B cell (primary cell): Measurements from ENCODE around the gene CRB1. TPM values are rescaled to one million over a fixed set of nuclear protein-coding genes. Genes with fewer than 3 reads are reported as not detected.

Source experiments
- ATAC-seq: fragments of 200-7000 bp; cut with Tn5 transposase; one replicate; pipeline ENCODE4 v1.10.0; 2021; ENCODE audit warnings: low read depth, mild to moderate bottlenecking, moderate number of reproducible peaks, moderate library complexity
- CTCF ChIA-PET: fragments of 350-600 bp; sonication (Branson Sonifier 250); formaldehyde crosslinking; loops from one replicate; lab custom pipeline; 2021; ENCODE audit warnings: antibody characterized with exemption, inconsistent platforms; lab: Charles Lee
- POLR2A ChIA-PET: fragments of 350-600 bp; sonication (Branson Sonifier 250); formaldehyde crosslinking; loops from one replicate; lab custom pipeline; 2021; ENCODE audit warnings: antibody characterized with exemption; lab: Charles Lee
- DNase-seq: peaks from one replicate; pipeline ENCODE4 v3.0.0; 2013
- H2AFZ ChIP-seq: 2 replicates; pipeline ENCODE4 v1.6.1; 2012; ENCODE audit warnings: mild to moderate bottlenecking, low read depth, low read length; ENCODE audit not compliant: insufficient read depth, poor library complexity, severe bottlenecking
- H3K27ac ChIP-seq, 2 donors: 1 replicate in 1 of 2; 2 replicates in 1 of 2; pipeline ENCODE4 v1.5.1; 2012 to 2013; ENCODE audit warnings: low read length in 2 of 2, mild to moderate bottlenecking in 2 of 2, moderate library complexity in 1 of 2
- H3K27me3 ChIP-seq, 4 experiments: fragments of 200-600 bp in 1 of 4; sonication (generic) in 1 of 4; replicated peaks in 1 of 4; 1 replicate in 2 of 4; 2 replicates in 2 of 4; pipeline versions ENCODE4 v1.6.1 to v1.7.0; 2013 to 2016; ENCODE audit warnings: low read length in 3 of 4, mild to moderate bottlenecking in 2 of 4, mixed read lengths in 1 of 4, moderate library complexity in 1 of 4; ENCODE audit not compliant: insufficient read depth in 4 of 4, control insufficient read depth in 3 of 4; ENCODE audit errors: control extremely low read depth in 1 of 4
- H3K36me3 ChIP-seq, 2 experiments: replicated peaks in 1 of 2; 1 replicate in 1 of 2; 2 replicates in 1 of 2; pipeline versions ENCODE4 v1.6.1 to v1.7.1; 2013; ENCODE audit warnings: low read length in 1 of 2; ENCODE audit not compliant: insufficient read depth in 2 of 2, control insufficient read depth in 1 of 2; ENCODE audit errors: control extremely low read depth in 1 of 2, extremely low read depth in 1 of 2
- H3K4me1 ChIP-seq, 2 donors: fragments of 200-600 bp in 1 of 2; sonication (generic) in 1 of 2; 1 replicate in 1 of 2; 2 replicates in 1 of 2; pipeline versions ENCODE4 v1.5.1 to v1.6.1; 2013 to 2017; ENCODE audit warnings: low read length in 2 of 2; ENCODE audit not compliant: control insufficient read depth in 2 of 2, insufficient read depth in 2 of 2
- H3K4me2 ChIP-seq: replicated peaks from 2 replicates; pipeline ENCODE3; 2012; ENCODE audit warnings: mild to moderate bottlenecking, low read depth, low read length; ENCODE audit not compliant: poor library complexity, severe bottlenecking
- H3K4me3 ChIP-seq, 5 experiments: fragments of 200-600 bp in 1 of 5; sonication (generic) in 1 of 5; 1 replicate in 3 of 5; 2 replicates in 2 of 5; pipeline versions ENCODE4 v1.5.1 to v1.7.0; 2011 to 2016; ENCODE audit warnings: low read length in 4 of 5, mild to moderate bottlenecking in 4 of 5, low read depth in 2 of 5, control low read depth in 1 of 5, moderate library complexity in 1 of 5; ENCODE audit not compliant: insufficient read depth in 1 of 5; ENCODE audit errors: control extremely low read depth in 1 of 5, extremely low read depth in 1 of 5
- H3K79me2 ChIP-seq: fragments of 200-600 bp; sonication (generic); one replicate; pipeline ENCODE4 v1.6.0; 2016; ENCODE audit warnings: low read length; ENCODE audit not compliant: control insufficient read depth, insufficient read depth
- H3K9ac ChIP-seq: fragments of 200-600 bp; sonication (generic); 2 replicates; pipeline ENCODE4 v1.6.1; 2017; ENCODE audit warnings: mild to moderate bottlenecking, low read length, moderate library complexity
- H3K9me3 ChIP-seq, 3 donors: one replicate each; pipeline versions ENCODE4 v1.6.1 to v1.7.1; 2013; ENCODE audit warnings: low read length in 2 of 3; ENCODE audit not compliant: control insufficient read depth in 2 of 3, insufficient read depth in 1 of 3; ENCODE audit errors: control extremely low read depth in 1 of 3
- H4K20me1 ChIP-seq: 2 replicates; pipeline ENCODE4 v1.6.0; 2012; ENCODE audit warnings: mild to moderate bottlenecking, low read length; ENCODE audit not compliant: insufficient read depth, control insufficient read depth, poor library complexity, severe bottlenecking
- H3K27ac Mint-ChIP-seq: one replicate; pipeline ENCODE4 v1.8.0; 2021; ENCODE audit warnings: mixed read lengths
- H3K27me3 Mint-ChIP-seq: one replicate; pipeline ENCODE4 v1.8.0; 2021; ENCODE audit warnings: mixed read lengths
- H3K4me1 Mint-ChIP-seq: one replicate; pipeline ENCODE4 v1.8.0; 2021; ENCODE audit warnings: mixed read lengths
- H3K4me3 Mint-ChIP-seq: one replicate; pipeline ENCODE4 v1.8.0; 2021; ENCODE audit warnings: mixed read lengths
- H3K9me3 Mint-ChIP-seq: one replicate; pipeline ENCODE4 v1.8.0; 2022; ENCODE audit warnings: mixed read lengths; ENCODE audit not compliant: insufficient read depth
- EZH2 ChIP-seq: IDR thresholded peaks from 2 replicates; pipeline ENCODE4 v1.6.1; 2012; ENCODE audit warnings: borderline replicate concordance, low read depth, mild to moderate bottlenecking, moderate library complexity, low read length; ENCODE audit not compliant: insufficient read depth, poor library complexity, severe bottlenecking
- WGBS: methylation state at CpG from one replicate; pipeline ENCODE4 v1.1.5; 2013; ENCODE audit warnings: missing lambda C conversion rate; ENCODE audit not compliant: insufficient coverage; 5-methylcytosine and 5-hydroxymethylcytosine counted together
- intact Hi-C: fragments of 100-400 bp; cut with micrococcal nuclease; formaldehyde crosslinking; loops from one replicate; pipeline ENCODE4 v1.10.0; 2022
- polyA plus RNA-seq: library from polyadenylated mRNA; depleted of rRNA; stranded (reverse); fragments of >200 nt; gene quantifications from 2 replicates; pipeline ENCODE4 v1.2.3, GENCODE V29; 2012
- total RNA-seq, 2 donors: library from RNA; stranded (reverse); fragments of 120-200 nt in 1 of 2; gene quantifications; 1 replicate in 1 of 2; 2 replicates in 1 of 2; pipeline versions ENCODE4 v1.2.3 to v1.2.4, GENCODE V29; 2013 to 2022
- TF ChIP-seq, protein P1 (sequence below): fragments of 200-600 bp; IDR thresholded peaks from one replicate; pipeline ENCODE4 v1.8.0; 2022; ENCODE audit warnings: antibody characterized with exemption, mild to moderate bottlenecking

The CRB1 gene
- total and polyA plus RNA-seq, 2 donors (not counting 1 experiment from before 2014, with no cell fraction given) = 0.15 TPM; not detected in 1

DNA sequence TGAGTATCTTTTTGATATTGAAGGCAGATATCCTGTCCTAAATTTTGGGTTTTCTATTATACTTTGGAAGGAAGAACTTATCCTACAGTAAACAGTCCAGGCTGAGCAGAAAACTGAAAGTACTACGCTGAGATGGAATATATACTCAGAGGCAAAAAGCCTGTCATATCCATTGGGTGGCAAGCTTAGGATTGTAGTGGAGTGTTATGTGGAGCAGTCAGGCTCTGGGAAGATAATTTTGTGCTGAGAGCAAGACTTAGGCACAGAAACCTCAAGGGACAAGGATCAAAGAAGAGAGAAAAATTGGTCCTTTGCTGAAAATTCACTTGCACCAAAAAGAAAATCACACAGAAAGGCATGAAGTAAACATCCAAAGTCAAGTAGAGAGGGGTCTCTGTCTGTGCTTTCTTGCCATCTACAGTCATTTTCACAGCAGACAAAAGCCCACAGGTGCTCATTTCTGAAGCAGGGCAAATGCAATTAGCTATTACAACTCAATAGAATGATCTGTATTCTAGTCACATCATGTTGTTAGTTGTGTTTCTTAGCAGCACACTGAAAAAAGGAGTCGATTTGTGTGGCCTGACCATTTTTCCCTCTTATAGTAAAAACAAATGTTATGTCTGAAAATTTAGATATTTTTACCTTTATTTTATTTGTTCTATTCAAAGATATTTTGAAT is 38.5 kb downstream of the CRB1 start:
- Histone ChIP-seq H3K27me3 (peaks cover 0 to 2% (median 0%) of the 10 kb centered on the region in 4 experiments), H2AFZ (no peak overlapping the region), H3K9me3 (peaks cover 0 to 3% (median 0%) of the 10 kb centered on the region in 3 donors), H3K9ac (no peak overlapping the region), H3K4me3 (no peak overlapping the region), H3K79me2 (no peaks in the 10 kb centered on the region), H3K4me2 (no peak overlapping the region), H3K4me1 (no peaks in the 10 kb centered on the region), H3K27ac (no peak overlapping the region), H4K20me1 (no peaks in the 10 kb centered on the region), H3K36me3 (no peaks in the 10 kb centered on the region)
- ChIA-PET CTCF (interaction anchor here (1.6 kb wide), 1 partner anchor 127 kb away, joined by 3 read pairs; no protein-coding TSS in a partner anchor), POLR2A (no interaction called here)
- Mint-ChIP-seq H3K9me3 (no peaks in the 10 kb centered on the region), H3K4me1 (no peaks in the 10 kb centered on the region), H3K27me3 (peaks cover 10% of the 10 kb centered on the region), H3K27ac (no peak overlapping the region), H3K4me3 (no peak overlapping the region)
- TF ChIP-seq, protein P1, sequence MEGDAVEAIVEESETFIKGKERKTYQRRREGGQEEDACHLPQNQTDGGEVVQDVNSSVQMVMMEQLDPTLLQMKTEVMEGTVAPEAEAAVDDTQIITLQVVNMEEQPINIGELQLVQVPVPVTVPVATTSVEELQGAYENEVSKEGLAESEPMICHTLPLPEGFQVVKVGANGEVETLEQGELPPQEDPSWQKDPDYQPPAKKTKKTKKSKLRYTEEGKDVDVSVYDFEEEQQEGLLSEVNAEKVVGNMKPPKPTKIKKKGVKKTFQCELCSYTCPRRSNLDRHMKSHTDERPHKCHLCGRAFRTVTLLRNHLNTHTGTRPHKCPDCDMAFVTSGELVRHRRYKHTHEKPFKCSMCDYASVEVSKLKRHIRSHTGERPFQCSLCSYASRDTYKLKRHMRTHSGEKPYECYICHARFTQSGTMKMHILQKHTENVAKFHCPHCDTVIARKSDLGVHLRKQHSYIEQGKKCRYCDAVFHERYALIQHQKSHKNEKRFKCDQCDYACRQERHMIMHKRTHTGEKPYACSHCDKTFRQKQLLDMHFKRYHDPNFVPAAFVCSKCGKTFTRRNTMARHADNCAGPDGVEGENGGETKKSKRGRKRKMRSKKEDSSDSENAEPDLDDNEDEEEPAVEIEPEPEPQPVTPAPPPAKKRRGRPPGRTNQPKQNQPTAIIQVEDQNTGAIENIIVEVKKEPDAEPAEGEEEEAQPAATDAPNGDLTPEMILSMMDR = no peak
- no peak for TF ChIP-seq EZH2
- WGBS = 100% methylated on average over 1 of the region's 2 CpGs
- DNase-seq = no peak
- intact Hi-C loops = no loop called here
- ATAC-seq = no peak

DNA sequence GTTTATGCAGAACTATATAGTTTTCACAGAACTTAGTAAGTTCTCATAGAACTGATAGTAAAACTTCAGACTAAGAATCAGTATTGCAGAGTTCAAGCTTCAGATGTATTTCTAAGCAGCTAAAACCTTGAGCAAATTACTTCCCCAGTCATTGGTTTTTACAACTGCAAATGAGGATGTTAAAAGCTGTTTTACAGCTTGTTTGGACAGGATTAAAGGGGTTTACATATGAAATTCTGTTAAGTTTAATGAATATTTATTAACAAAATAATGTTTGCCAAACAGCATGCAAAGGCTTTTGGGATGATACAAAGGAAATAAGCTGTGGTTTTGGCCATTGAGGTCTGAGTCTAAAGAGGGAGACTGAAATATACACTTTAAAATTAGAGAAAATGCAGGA is 39.1 kb downstream of the CRB1 start:
- POLR2A ChIA-PET = no interaction called here
- no peak overlapping the region for H2AFZ ChIP-seq
- peaks cover 7% of the 10 kb centered on the region for H3K27me3 Mint-ChIP-seq
- CTCF ChIA-PET = interaction anchor here (1.6 kb wide), 1 partner anchor 128 kb away, joined by 3 read pairs; no protein-coding TSS in a partner anchor
- no peaks in the 10 kb centered on the region for H3K4me1 Mint-ChIP-seq
- no peaks in the 10 kb centered on the region for H4K20me1 ChIP-seq
- intact Hi-C loops = no loop called here
- peaks cover 0 to 2% (median 0%) of the 10 kb centered on the region in 4 experiments for H3K27me3 ChIP-seq
- H3K36me3 ChIP-seq = no peaks in the 10 kb centered on the region
- ATAC-seq (no peak), DNase-seq (no peak)
- no peak overlapping the region for H3K27ac Mint-ChIP-seq
- no peak overlapping the region for H3K4me3 Mint-ChIP-seq
- no peaks in the 10 kb centered on the region for H3K9me3 Mint-ChIP-seq
- peaks cover 0 to 3% (median 0%) of the 10 kb centered on the region in 3 donors for H3K9me3 ChIP-seq
- H3K4me3 ChIP-seq = no peak overlapping the region
- H3K4me1 ChIP-seq = no peaks in the 10 kb centered on the region
- TF ChIP-seq EZH2 = no peak
- TF ChIP-seq, protein P1 = no peak
- no peak overlapping the region for H3K9ac ChIP-seq
- no peak overlapping the region for H3K27ac ChIP-seq
- no peak overlapping the region for H3K4me2 ChIP-seq
- no peaks in the 10 kb centered on the region for H3K79me2 ChIP-seq
